Superior temporal gyrus (tissue), 1 donor: ENCODE data around the gene SPDYA.
"Not testable (repeated sequence)": the region's sequence is repeated elsewhere in the genome, so short reads cannot be mapped to it uniquely, and the experiment has no call there.

Experiments
- DNase-seq: peaks from one replicate; pipeline ENCODE4 v3.0.0-alpha.2; 2016; ENCODE audit errors: extremely low spot score

The SPDYA gene

DNA sequence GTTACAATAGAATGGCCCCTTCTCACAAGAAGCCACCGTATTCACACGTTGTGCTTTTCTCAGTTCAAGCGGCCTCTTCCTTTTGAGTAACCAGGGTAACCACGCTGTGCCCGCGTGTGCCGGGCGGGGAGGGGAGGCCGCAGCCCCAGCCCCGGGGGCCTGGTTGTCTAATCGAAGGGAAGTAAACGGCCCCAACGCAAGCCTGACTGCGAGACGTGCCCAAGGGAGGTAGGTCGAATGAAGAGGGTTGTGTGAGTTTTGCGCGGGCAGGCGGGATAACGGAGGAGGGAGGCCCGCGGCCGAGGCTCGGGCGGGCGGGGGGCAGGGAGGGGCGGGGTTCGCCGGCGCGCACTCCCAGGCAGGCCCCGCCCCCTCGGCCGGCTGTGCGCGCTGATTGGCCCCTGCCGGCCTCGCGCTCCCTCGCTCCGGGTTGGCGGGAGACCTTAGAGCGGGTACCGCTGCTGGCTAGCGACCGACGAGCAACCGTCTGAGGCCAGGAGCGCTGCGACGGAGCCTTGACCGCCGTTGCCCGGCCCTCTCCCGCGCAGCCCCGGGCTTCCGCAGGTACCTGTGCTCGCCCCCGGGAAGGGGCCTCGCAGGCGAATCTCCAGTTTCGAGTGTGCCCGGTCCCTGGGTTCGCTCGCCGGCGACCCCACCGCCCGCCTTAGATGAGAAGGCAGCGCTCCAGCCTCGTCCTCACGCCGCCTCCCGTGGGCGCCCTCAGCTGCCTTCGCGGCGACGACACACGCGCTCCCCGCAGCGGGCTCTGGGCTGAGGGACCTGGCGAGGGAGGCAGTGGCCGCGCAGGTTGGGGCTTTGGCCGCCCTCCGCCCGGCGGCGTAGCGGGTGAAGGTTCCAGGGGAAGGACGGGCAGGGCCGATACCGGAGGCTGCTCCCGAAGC, at the start of gene SPDYA:
SPDYA (plus strand) TSS at position 451 of the 902 bp plus-strand sequence. CDS start 5,181 bp downstream, outside the sequence.
- DNase-seq = peak; percentile 38

DNA sequence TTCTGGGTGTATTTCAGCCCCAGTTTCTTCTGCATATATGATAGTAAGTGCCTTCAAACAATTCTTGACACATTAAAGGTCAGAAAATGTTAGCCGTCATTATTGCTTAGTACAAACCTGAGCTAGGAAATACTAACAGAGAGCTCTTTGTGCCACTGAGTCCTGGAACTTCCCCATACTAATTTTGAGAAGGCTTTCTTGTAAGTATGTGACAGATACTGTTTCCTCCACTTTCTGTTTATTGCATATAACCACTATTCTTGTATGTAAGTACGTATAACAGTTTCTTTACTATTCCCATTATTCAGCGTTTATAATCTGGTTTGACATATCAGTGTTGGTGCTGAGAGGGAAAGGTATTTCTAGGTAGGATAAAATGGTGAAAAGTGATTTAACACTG, 49.2 kb upstream of the SPDYA start:
- no peak for DNase-seq

DNA sequence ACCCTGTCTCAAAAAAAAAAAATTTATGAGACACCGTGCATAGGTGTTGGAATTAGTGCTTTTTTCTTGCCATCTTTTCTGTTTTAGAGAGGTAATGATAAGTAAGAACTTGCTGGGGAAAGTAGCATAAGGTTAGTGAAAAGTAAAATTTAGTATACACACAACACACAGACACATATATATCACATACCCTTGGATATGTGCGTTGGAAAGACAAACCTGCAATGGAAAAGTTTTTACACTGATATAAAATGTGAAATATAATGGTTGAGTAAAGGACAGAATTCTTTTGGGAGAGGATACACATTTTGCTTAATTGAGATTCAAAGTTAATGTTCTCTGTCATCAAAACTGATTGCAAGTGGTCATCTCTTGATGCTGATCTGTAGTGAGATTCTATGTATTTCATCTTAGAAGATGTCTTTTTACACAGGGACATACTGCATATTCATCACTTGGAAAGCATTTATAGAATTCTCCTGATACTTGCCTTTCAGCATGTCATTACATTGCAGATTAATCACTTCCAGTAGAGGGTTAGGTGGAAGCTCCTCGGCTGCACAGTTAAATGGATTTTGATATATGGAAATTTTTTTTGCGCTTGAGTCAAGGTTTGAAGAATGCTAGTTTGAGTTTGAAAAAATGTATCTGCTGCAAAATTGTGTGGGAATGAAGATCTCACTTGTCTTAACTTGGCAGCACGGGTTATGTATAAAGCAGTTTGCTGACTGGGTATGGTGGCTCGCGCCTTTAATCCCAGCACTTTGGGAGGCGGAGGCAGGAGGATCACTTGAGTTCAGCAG, 45.5 kb upstream of the SPDYA start:
- DNase-seq = peak; percentile 24

DNA sequence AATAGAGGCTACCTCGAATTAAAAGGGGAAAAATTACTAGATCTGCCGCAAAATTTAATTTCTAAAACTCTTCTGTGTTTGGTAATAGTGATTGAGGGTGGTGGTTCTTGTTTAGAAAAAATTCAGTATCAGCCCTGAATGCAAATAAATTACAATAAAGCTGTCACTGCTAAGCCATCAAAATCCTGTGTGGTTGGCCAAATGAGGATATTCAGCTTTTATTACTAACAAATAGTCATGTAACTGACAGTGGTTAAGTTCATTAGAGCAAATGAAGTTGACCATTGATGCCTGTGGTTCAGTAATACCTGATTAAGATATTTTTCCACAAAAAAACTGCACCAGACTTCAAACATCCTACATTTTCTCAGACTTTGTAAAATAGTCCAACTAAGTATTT, 44.6 kb upstream of the SPDYA start:
- no peak for DNase-seq

DNA sequence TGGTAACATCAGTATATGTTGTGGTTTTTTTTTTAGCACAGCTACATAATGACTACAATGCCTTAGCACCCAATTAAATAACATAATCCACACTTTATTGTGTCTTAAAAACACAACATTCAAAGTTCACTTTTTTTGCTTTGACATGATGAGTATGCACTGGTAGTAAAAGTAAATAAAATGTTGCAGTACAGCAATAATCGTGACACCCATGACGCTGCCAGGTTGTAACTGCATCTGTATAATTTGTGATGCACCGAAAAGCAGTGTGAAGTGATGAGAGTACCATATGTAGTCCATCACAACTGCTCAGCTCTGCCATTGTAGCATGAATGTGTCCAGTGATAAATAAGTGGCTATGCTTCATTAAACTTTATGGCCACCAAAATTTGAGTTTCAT, 43.3 kb upstream of the SPDYA start:
- DNase-seq = no peak

DNA sequence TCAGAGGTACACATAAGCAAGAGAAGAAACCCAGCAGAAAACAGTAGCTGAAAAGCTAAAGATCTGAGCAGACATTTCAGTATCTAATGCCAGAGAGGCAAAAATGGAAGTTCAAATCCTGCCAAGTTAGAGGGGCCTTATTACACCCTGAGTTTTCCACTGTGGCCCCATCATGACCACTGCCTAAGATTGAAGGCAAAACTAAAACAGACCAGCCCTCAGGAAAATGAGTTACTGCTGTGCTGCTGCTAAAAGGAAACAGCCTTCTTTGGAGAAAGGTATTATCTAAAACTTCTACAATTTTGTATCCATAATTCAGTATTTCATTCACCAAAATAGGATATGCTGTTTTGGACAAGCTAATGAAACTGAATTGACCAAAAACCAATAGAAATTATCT, 42.2 kb upstream of the SPDYA start:
- DNase-seq = no peak

DNA sequence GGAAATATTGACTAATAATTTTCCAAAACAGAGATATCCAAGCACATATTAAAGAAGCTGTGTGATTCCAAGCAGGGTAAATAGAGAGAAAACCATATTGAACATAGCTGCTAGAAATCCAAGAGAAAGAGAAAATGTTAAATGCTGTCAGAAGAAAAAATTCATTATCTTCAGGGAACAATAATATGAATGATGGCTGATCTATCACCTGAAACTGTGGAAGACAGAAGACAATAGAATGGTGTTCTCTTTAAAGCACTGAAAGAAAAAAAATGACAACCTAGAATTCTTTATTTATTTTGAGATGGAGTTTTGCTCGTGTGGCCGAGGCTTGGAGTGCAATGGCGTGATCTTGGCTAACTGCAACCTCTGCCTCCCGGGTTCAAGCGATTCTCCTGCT, 41.7 kb upstream of the SPDYA start:
- no peak for DNase-seq

DNA sequence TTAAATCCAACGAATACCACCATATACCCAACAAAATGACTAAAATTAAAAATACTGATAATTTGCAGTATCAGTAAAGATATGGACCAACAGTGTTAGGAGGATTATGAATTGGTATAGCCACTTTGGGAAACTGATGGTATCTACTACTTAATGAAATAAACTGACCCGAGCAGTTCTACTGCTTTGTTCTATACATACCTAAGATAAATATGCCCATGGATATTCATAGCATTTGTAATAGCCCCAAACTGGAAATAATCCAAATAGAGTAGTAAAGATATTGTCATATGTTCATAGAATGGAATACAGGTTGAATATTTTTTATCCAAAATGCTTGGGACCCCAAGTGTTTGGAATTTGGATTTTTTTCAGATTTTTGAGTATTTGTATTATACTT, 38.3 kb upstream of the SPDYA start:
- no peak for DNase-seq

DNA sequence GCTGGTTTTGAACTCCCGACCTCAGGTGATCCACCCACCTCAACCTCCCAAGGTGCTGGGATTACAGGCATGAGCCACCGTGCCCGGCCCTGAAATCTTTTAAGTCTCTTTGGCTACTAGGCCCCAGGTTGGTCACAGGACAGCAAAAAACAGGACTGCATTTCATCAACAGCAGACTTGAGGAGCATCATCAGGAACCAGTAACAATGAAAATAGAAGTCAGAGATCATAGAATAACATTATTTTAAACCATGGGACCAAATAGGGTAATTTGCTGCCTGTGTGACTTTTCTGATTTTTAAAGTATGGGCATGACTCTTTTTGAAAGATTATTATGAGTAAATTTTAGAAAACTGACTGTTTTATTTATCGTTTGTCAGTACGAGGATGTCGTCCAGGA, 34.2 kb upstream of the SPDYA start:
- no peak for DNase-seq

DNA sequence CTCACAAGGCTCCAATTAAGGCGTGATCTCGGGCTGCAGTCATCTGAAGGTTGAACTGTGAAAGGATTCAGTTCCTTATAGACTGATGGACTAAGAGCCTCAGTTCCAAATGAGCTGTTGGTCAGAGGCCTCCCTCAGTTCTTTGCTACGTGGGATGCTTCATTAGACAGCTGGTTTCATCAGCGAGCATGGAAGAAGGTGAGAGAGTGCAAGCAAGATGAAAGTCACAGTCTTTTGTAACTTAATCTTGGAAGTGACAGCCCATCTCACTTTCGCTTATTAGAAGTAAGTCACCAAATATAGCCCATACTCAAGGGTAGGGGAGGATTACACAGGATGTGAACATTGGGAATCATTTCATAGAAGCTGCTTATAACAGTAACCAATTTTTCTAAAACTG, 32.2 kb upstream of the SPDYA start:
- DNase-seq = no peak

DNA sequence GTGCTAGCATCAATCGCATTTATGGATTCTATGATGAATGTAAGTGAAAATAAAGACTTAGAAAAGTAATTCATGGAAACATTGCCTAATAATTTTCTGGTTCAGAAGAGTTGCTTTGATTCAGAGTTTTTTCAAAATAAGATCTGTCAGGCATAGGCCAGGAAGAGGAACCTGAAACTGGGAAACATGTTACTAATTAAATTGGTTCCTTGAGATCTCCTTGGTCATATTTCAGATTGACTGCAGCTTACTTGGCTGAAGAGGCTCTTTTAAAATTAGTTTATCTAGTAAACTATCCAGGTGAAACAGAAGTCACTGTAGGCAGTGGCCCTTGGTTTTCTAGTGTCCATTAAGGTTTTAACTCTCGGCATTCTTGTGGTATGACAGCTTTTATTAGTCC, 31.6 kb upstream of the SPDYA start:
- DNase-seq = no peak

DNA sequence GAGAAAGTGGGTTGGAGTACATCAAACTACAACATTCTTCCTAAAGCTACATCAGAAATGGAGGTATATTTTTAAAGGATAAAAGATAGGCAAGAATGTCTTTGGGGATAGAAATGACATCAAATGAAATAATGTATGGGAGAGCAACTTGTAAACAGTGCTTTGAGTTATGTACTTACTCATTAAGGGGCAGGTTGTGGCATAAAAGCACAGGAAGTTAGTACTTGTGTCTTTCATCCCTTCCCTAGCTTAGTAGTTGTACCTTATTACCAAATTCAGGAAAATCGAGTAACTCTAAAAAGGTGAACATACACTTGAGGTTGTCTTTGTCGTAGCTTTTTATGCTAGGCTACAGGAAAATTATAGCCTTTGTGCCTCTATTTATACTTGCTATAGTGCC, 30.1 kb upstream of the SPDYA start:
- no peak for DNase-seq

DNA sequence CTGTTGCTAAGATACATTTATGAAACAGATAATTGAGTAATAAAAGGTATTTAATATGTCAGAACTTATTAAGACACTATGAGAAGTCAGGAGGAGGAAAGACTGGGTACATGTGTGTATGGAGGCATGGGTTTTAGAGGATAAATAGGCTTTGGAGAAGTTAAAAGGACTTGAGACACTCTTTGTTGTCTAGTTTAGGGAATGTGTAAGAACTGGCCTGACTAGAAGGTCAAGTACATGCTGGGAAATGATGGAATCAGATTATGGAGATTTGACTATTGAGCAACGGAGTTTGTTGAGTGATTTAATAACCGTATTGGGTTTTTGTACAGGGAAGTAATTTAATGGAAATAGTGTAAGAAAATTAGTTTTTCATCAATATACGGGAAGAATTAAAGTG, 28.2 kb upstream of the SPDYA start:
- DNase-seq = no peak

DNA sequence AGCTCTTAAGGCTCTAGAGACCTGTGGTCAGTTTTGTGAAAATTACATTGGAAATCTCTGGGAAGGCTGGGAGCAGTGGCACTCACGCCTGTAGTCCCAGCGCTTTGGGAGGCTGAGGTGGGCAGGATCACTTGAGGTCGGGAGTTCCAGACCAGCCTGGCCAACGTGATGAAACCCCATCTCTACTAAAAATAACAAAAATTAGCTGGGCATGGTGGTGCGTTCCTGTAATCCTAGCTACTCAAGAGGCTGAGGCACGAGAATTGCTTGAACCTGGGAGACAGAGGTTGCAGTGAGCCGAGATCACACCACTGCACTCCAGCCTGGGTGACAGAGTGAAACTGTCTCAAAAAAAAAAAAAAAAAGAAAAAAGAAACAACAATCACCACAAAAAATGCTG, 26.1 kb upstream of the SPDYA start:
- not testable (repeated sequence) for DNase-seq

DNA sequence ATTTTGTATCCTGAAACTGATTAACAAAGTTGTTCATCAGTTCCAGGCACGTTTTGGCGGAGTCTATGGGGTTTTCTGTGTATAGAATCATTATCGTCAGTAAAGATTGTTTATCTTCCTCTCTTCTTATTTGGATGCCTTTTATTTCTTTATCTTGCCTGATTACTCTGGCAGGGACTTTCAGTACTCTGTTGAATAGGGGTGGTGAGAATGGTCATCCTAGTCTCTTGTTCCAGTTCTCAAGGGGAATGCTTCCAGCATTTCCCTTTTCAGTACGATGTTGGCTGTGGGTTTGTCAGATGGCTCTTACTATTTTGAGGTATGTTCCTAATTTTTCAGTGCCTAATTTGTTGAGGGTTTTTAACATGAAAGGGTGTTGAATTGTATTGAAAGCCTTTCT, 14.0 kb upstream of the SPDYA start:
- no peak for DNase-seq

DNA sequence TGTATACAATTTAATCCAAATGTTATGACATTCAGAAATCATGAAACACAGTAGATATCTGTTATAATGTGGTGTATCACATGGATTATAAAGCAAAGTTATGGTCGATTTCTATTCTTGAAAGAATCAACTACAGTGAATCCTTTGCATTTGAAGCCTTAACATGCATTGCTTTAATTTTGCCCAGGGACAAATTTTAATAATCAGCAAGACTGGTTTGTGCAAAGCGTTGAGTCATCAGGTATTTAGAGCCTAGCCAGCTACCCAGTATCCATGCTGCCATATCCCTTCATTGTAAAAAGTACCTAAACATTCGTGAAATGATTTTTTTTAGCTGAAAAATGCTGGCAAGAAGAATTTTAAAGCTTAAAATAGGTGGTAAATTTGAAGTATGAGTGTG, 8.9 kb upstream of the SPDYA start:
- DNase-seq = peak; percentile 30

DNA sequence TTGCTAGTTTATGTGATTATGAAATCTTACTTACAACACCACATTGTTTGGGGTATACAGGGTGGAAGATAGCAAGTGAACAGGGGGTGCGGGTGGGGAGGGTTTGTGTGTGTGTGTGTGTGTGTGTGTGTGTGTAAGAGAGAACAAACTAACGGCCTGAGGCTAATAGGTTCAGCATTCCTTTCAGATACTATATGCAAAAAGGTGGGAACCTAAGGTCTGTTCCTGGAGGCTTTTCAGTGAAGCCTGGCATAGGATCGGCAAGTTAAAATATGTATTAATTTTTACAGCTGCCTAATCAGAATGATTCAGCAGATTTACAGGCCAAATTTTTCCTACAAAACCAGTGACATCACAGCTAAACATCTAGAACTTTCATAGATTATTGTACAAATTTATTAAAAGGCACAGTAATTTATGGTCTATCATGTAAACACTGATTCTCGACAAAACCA, 7.6 kb upstream of the SPDYA start:
- no peak for DNase-seq

DNA sequence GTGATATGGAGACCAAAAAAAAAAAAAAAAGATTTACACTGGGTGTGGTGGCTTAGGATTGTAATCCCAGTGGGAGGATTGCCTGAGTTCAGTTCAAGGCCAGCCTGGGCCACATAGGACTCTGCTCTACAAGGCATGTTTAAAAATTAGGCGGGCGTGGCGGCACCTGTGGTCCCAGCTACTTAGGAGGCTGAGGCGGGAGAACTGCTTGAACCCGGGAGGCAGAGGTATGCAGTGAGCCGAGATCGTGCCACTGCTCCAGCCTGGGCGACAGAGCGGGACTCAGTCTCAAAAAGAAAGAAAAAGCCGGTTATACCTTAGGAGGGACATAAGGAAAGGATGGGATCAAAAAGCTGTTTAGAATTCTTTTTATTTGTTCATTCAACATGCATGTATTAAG, 707 bp upstream of the SPDYA start:
- DNase-seq = no peak

DNA sequence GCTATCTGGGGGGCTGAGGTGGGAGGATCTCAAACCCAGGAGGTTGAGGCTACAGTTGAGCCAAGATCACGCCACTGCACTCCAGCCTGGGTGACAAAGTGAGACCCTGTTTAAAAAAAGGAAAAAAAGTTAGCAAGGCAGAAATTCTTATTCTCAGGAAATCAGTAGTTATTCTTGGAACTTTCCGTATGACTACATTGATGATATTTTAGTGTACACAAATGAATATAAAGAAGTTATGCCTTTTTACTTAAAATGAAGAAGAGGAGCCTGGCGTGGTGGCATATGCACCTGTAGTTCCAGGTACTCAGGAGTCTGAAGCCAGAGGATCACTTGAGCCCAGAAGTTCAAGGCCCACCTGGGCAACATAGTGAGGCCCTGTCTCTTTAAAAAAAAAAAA, 7.4 kb downstream of the SPDYA start:
- no peak for DNase-seq

DNA sequence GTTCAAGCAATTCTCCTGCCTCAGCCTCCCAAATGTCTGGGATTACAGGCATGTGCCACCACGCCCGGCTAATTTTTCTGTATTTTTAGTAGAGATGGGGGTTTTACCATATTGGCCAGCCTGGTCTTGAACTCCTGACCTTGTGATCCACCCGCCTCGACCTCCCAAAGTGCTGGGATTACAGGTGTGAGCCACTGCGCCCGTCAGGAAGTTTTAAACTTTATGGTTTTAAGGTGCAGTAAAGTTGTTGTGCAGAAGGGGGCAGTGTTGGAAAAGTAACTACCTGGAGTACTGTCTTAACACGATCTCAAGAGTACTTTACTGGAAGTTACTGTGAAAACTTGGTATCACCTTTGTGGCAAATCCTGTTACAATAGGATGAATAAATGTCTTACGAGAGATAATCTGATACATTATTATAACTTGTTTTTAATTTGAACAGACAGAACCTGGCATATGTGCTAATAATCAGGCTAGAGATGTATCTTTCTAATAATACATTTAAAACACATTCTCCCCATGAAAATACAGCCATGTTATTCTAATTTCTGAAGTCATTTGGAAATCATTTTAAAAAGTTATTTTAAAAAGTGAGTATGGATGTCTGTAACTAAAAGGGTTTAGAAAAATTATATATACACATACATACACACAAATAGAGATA, 10.8 kb downstream of the SPDYA start:
- peak; percentile 73 for DNase-seq

DNA sequence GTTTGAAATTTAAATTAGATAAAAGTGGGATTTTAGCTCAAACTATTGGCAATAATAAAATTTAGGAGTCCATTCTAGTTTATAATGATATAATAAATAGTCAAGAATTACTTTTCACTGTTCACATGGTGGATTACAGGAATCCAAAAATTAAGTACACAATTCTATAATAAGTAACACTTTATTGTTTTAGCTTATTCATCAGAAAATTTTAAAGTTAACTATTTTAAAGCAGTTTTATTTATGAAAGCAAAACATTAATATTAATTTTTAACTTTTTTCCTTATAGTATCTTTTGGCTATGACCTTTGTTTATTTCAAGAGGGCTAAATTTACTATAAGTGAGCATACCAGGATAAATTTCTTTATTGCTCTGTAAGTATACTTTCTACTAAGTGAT, 11.4 kb downstream of the SPDYA start:
- DNase-seq = no peak

DNA sequence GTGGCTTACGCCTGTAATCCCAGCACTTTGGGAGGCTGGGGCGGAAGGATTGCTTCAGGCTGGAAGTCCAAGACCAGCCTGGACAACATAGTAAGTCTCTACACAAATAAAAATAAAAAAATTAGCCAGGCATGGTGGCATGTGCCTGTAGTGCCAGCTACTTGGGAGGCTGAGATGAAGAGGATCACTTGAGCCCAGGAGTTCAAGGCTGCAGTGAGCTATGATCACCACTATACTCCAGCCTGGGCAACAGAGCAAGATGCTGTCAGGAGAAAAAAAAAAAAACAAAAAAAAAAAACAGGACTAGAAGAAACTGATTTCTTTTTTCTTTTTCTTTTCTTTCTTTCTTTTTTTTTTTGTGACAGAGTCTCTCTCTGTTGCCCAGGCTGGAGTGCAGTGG, 13.6 kb downstream of the SPDYA start:
- no peak for DNase-seq
